Heart right ventricle (tissue), 16 donors: ENCODE measurements around the gene CDC42EP5. TPM values are rescaled to one million over a fixed set of nuclear protein-coding genes. Genes with fewer than 3 reads are reported as not detected.

ENCODE experiments used
- ATAC-seq, 8 donors: fragments of 200-7000 bp; cut with Tn5 transposase; one replicate each; pipeline ENCODE4 v1.9.1; 2020; ENCODE audit warnings: mild to moderate bottlenecking in 8 of 8, moderate library complexity in 8 of 8, moderate number of reproducible peaks in 1 of 8
- DNase-seq, 2 donors: peaks; one replicate each; pipeline ENCODE4 v3.0.0-alpha.2; 2020
- H3K27ac ChIP-seq, 10 donors: fragments of 200-600 bp; sonication (generic) in 2 of 10; one replicate each; pipeline versions ENCODE4 v1.5.0 to v1.8.0; 2020 to 2022; ENCODE audit warnings: mild to moderate bottlenecking in 3 of 10
- H3K27me3 ChIP-seq, 7 donors: fragments of 200-600 bp; one replicate each; pipeline ENCODE4 v1.8.0; 2021 to 2022; ENCODE audit warnings: mild to moderate bottlenecking in 2 of 7
- H3K36me3 ChIP-seq, 9 donors: fragments of 200-600 bp; sonication (generic) in 1 of 9; one replicate each; pipeline versions ENCODE4 v1.5.0 to v1.8.0; 2020 to 2022; ENCODE audit warnings: mild to moderate bottlenecking in 2 of 9
- H3K4me1 ChIP-seq, 9 donors: fragments of 200-600 bp; sonication (generic) in 1 of 9; one replicate each; pipeline versions ENCODE4 v1.5.0 to v1.8.0; 2020 to 2022; ENCODE audit warnings: mild to moderate bottlenecking in 4 of 9
- H3K4me3 ChIP-seq, 10 donors: fragments of 200-600 bp; sonication (generic) in 2 of 10; one replicate each; pipeline versions ENCODE4 v1.5.0 to v1.8.0; 2020 to 2022; ENCODE audit warnings: mild to moderate bottlenecking in 7 of 10, moderate library complexity in 2 of 10
- H3K9me3 ChIP-seq, 11 donors: fragments of 200-600 bp in 10 of 11; sonication (generic) in 2 of 11; one replicate each; pipeline versions ENCODE4 v1.5.0 to v1.8.0; 2013 to 2022; ENCODE audit warnings: mild to moderate bottlenecking in 2 of 11, control low read depth in 1 of 11, moderate library complexity in 1 of 11
- WGBS, 2 donors: extraction: QIAGEN DNeasy Blood & Tissue Kit; methylation state at CpG; one replicate each; pipeline ENCODE4 v1.1.7; 2013; ENCODE audit warnings: inconsistent platforms in 1 of 2; 5-methylcytosine and 5-hydroxymethylcytosine counted together
- intact Hi-C, 10 donors: fragments of 100-400 bp; cut with DNase I; formaldehyde crosslinking; loops; one replicate each; pipeline versions ENCODE4 v1.11.1 to v1.14.2; 2022
- polyA plus RNA-seq, 2 donors: library from polyadenylated mRNA; stranded (reverse); fragments of 200-250 nt; gene quantifications; one replicate each; pipeline ENCODE4 v1.2.3, GENCODE V29; 2013
- total RNA-seq, 10 donors: library from RNA; stranded (reverse); fragmentation: NEBNext Ultra II Directional in 3 of 10; extraction: Animal tissue kit (Norgen Biotek cat#: 25700) in 3 of 10; gene quantifications; one replicate each; pipeline versions ENCODE4 v1.2.1 to v1.2.4, GENCODE V29; 2021 to 2023
- TF ChIP-seq, protein P1 (sequence below), 9 donors: fragments of 200-600 bp; sonication (generic) in 2 of 9; IDR thresholded peaks; one replicate each; pipeline versions ENCODE4 v1.5.0 to v1.8.0; 2021 to 2022; ENCODE audit warnings: antibody characterized with exemption in 9 of 9, mild to moderate bottlenecking in 5 of 9, moderate library complexity in 1 of 9
- donor health status: Arrhythmogenic right ventricular cardiomyopathy.
- donor health status: ischemic (EF 13 %, LVEDD 7.1; RV severe dilation, severe dysfunction).
- donor health status: healthy with polysubstance abuse.
- donor health status: DM: no; HTN: yes; CAD: no.
- donor health status: DM: no; HTN: no; CAD: no.
- donor health status: ischemic (EF 25% LVEDD 6.9; RV normal size, moderate dysfunction).
- donor health status: ischemic (EF 25% LVEDD 5.7; RV mildly dilated, moderate dysfunction).
- donor health status: healthy.
- donor health status: DM: yes; HTN: yes; CAD: no.
- donor health status: Ischemic cardiomyopathy.
- donor health status: ischemic (EF 35%, LVEDD 5.7; RV mildly dilated, moderate dysfunction).
- donor health status: nonischemic (EF 11% LVEDD 7.7; RV severe dilation, severe dysfunction).
- donor health status: DM: yes; HTN: yes; CAD: no.
- donor health status: PGD.
- donor health status: ischemic (EF 29% LVEDD 5.4; RV normal size, mild dysfunction).
- donor health status: nonischemic (EF 23%, LVEDD 6.1; RV moderate dilation, normal function).

The CDC42EP5 gene
- total and polyA plus RNA-seq, 12 donors = 5.3 to 22.8 (median 10.9) TPM

DNA sequence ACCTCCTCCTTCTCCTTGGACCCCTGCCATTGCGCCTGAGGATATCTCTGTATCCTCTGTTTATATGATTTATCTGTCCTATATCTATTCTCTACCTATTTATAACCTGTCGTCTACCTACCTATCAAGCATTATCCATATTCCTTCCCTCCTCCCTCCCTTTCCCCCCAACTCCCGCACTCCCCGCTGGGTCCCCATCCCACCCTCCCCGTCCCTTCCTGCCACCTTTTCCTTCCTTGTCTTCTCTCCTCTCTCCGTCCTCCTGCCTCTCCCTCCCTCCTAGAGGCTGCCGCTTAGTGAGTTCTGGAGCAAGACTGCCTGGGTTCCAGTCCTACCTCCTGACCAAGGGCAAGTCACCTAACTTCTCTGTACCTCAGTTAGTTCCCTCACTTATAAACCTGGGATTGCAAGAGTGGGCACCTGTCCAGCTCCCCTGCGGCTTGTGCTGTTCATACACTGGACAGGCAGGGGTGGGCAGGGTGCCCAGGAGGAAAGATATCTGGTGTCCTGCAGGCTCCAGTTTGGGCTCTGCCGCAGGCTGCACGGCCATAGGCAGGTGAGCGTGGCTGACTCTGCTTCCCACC lies 41.7 kb downstream of the CDC42EP5 start:
- Histone ChIP-seq H3K27ac (no peak overlapping the region), H3K27me3 (peaks cover 0 to 63% (median 34%) of the 10 kb centered on the region in 7 donors), H3K9me3 (no peaks in the 10 kb centered on the region), H3K4me1 (peaks cover 8 to 45% (median 35%) of the 10 kb centered on the region in 9 donors), H3K4me3 (peak overlapping the region in 6 of 10 donors; percentile 1 to 46 (median 34)), H3K36me3 (no peaks in the 10 kb centered on the region)
- WGBS, 2 donors = 24% methylated on average over 11 of the region's 11 CpGs
- ATAC-seq (peak in 3 of 8 donors; percentile 24 to 43 (median 42)), DNase-seq (no peak)
- intact Hi-C loops = no loop called here
- TF ChIP-seq, protein P1, sequence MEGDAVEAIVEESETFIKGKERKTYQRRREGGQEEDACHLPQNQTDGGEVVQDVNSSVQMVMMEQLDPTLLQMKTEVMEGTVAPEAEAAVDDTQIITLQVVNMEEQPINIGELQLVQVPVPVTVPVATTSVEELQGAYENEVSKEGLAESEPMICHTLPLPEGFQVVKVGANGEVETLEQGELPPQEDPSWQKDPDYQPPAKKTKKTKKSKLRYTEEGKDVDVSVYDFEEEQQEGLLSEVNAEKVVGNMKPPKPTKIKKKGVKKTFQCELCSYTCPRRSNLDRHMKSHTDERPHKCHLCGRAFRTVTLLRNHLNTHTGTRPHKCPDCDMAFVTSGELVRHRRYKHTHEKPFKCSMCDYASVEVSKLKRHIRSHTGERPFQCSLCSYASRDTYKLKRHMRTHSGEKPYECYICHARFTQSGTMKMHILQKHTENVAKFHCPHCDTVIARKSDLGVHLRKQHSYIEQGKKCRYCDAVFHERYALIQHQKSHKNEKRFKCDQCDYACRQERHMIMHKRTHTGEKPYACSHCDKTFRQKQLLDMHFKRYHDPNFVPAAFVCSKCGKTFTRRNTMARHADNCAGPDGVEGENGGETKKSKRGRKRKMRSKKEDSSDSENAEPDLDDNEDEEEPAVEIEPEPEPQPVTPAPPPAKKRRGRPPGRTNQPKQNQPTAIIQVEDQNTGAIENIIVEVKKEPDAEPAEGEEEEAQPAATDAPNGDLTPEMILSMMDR (IDR thresholded peaks at IDR 0.05) = peak in 1 of 9 donors; percentile 2

DNA sequence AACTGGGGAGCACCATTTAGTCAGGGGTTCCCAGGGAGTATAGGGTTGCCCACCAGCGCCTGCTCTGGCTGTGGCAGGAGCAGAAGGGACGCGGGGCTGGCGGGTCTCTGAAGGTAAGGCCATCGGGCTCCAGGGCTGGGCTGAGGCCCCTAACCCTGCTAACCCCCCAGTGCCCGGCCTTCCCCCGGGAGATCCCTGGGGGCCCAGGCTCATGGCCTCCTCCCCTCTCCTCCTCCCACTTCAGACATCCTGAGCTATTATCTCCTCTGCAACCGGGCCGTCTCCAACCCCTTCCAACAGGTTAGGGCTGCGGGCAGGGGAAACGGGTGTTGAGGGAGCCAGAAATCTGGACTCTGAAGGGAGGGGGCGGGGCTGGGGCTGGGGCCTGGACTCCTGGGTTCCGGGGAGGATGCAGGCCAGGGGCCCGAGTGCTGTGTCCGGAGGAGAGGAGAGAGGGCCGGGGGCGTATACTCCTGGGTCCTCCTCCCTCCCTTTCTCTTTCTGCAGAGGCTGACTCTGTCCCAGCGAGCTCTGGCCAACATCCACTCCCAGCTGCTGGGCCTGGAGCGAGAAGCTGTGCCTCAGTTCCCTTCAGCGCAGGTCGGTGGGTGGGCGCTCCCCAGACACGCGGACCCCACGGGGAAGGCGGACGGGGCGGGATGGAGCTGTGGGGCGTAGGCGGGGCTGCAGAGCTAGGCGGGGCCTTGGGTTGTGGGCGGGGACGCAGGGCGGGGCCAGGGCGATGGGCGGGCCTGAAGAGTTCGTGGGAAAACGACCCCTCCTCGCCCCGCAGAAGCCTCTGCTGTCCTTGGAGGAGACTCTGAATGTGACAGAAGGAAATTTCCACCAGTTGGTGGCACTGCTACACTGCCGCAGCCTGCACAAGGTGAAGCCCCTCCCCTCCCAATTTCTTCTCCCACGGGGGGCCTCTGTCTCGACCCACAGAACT lies 42.5 kb downstream of the CDC42EP5 start:
- 3 to 6% methylated on average over 42 to 43 of the region's 43 CpGs for WGBS, 2 donors
- Histone ChIP-seq H3K27me3 (peaks cover 0 to 67% (median 42%) of the 10 kb centered on the region in 7 donors), H3K9me3 (no peaks in the 10 kb centered on the region), H3K4me3 (peak overlapping the region in 8 of 10 donors; percentile 19 to 46 (median 29)), H3K4me1 (peaks cover 3 to 37% (median 28%) of the 10 kb centered on the region in 9 donors), H3K27ac (peak overlapping the region in 1 of 10 donors; percentile 32), H3K36me3 (no peaks in the 10 kb centered on the region)
- TF ChIP-seq, protein P1 (IDR thresholded peaks at IDR 0.05) = peak in 7 of 9 donors; percentile 16 to 58 (median 37)
- DNase-seq = peak; percentile 51 to 72
- intact Hi-C loops = no loop called here
- peak; percentile 62 to 85 (median 70) for ATAC-seq

DNA sequence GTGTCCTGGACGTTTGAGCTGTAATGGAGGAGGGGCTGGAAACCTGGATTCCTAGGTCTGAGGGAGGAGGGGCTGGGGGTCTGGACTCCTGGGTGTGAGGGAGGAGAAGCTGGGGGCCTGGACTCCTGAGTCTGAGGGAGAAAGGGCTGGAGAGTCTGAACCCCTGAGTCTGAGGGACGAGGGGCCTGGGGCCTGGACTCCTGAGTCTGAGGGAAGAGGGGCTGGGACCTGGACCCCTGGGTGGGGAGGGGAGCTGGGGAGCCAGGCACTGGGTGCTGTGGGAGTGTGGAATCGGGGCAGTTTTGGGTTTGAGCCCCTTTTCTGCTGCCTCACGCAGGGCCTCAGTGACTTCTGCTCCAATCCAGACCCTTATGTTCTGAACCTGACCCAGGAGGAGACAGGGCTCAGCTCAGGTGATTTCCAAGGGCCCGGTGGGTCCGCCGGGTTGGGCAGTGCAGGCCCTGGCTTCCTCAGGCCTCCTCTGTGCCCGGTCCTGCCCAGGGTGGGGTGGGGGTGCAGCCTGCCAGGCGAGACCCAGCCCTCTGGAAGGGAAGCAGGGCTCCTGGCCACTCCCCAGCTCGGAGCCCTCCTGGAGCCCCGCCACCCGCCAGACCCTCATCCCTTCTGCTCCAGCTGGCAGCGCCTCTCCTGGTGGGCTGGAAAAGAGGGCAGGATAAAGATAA lies 43.4 kb downstream of the CDC42EP5 start:
- H3K27me3 ChIP-seq = peaks cover 0 to 76% (median 49%) of the 10 kb centered on the region in 7 donors

More for the DNA sequence above, 43.4 kb downstream of the CDC42EP5 start:
- WGBS, 2 donors = 50% methylated on average over 11 to 13 of the region's 13 CpGs
- H3K27ac ChIP-seq = no peak overlapping the region
- intact Hi-C loops = no loop called here
- H3K36me3 ChIP-seq = no peaks in the 10 kb centered on the region
- H3K4me3 ChIP-seq = no peak overlapping the region
- DNase-seq = no peak
- peak in 1 of 8 donors; percentile 6 for ATAC-seq
- no peaks in the 10 kb centered on the region for H3K9me3 ChIP-seq
- peaks cover 0 to 28% (median 19%) of the 10 kb centered on the region in 9 donors for H3K4me1 ChIP-seq
- TF ChIP-seq, protein P1 (IDR thresholded peaks at IDR 0.05) = no peak
